Heart left ventricle (tissue), 16 donors: Measurements from ENCODE around the gene PHACTR3. TPM values are rescaled to one million over a fixed set of nuclear protein-coding genes. Genes with fewer than 3 reads are reported as not detected.

Experiments
- ATAC-seq, 4 donors: fragments of 200-7000 bp; cut with Tn5 transposase; one replicate each; pipeline ENCODE4 v1.9.1; 2020 to 2022; ENCODE audit warnings: moderate library complexity in 4 of 4, mild to moderate bottlenecking in 3 of 4, moderate number of reproducible peaks in 1 of 4
- DNase-seq, 5 donors: peaks; one replicate each; pipeline ENCODE4 v3.0.0-alpha.2; 2020
- H3K27ac ChIP-seq, 12 donors: fragments of 200-600 bp; sonication (generic) in 4 of 12; one replicate each; pipeline versions ENCODE4 v1.5.0 to v1.8.0; 2016 to 2022; ENCODE audit warnings: mild to moderate bottlenecking in 2 of 12
- H3K27me3 ChIP-seq, 9 donors: fragments of 200-600 bp; sonication (generic) in 2 of 9; one replicate each; pipeline versions ENCODE4 v1.5.1 to v1.8.0; 2016 to 2022; ENCODE audit warnings: mild to moderate bottlenecking in 3 of 9
- H3K36me3 ChIP-seq, 9 donors: fragments of 200-600 bp; sonication (generic) in 2 of 9; one replicate each; pipeline versions ENCODE4 v1.5.0 to v1.8.0; 2018 to 2022; ENCODE audit warnings: mild to moderate bottlenecking in 2 of 9
- H3K4me1 ChIP-seq, 12 donors: fragments of 200-600 bp; sonication (generic) in 4 of 12; one replicate each; pipeline versions ENCODE4 v1.5.0 to v1.8.0; 2016 to 2022; ENCODE audit warnings: mild to moderate bottlenecking in 3 of 12
- H3K4me3 ChIP-seq, 12 donors: fragments of 200-600 bp; sonication (generic) in 4 of 12; one replicate each; pipeline versions ENCODE4 v1.5.0 to v1.8.0; 2017 to 2022; ENCODE audit warnings: mild to moderate bottlenecking in 9 of 12, moderate library complexity in 4 of 12
- H3K9me3 ChIP-seq, 12 donors: fragments of 200-600 bp; sonication (generic) in 4 of 12; one replicate each; pipeline versions ENCODE4 v1.5.0 to v1.8.0; 2016 to 2022; ENCODE audit warnings: mild to moderate bottlenecking in 1 of 12
- CTCF ChIP-seq, 12 donors: fragments of 200-600 bp; sonication (generic) in 4 of 12; IDR thresholded peaks; one replicate each; pipeline versions ENCODE4 v1.5.0 to v1.8.0; 2018 to 2022; ENCODE audit warnings: antibody characterized with exemption in 12 of 12, mild to moderate bottlenecking in 5 of 12
- POLR2A ChIP-seq, 2 donors: fragments of 450-650 bp; IDR thresholded peaks; one replicate each; pipeline ENCODE4 v1.6.1; 2017; ENCODE audit warnings: antibody characterized with exemption in 2 of 2, mild to moderate bottlenecking in 2 of 2, moderate library complexity in 2 of 2
- WGBS, 4 donors: extraction: QIAGEN DNeasy Blood & Tissue Kit in 2 of 4; methylation state at CpG; one replicate each; pipeline versions ENCODE4 v1.1.5 to v1.1.7; 2013 to 2018; 5-methylcytosine and 5-hydroxymethylcytosine counted together
- intact Hi-C, 10 donors: fragments of 100-400 bp; cut with DNase I; formaldehyde crosslinking; loops; one replicate each; pipeline versions ENCODE4 v1.11.1 to v1.14.2; 2022
- polyA plus RNA-seq, 2 donors: library from polyadenylated mRNA; stranded (reverse); fragments of 200-250 nt; gene quantifications; one replicate each; pipeline ENCODE4 v1.2.3, GENCODE V29; 2013
- total RNA-seq, 9 donors: library from RNA; depleted of rRNA in 2 of 9; stranded (reverse); fragments of >200 nt in 2 of 9; fragmentation: NEBNext Ultra II Directional in 3 of 9; extraction: Animal tissue kit (Norgen Biotek cat#: 25700) in 3 of 9; gene quantifications; one replicate each; pipeline versions ENCODE4 v1.1.0 to v1.2.4, GENCODE V29; 2016 to 2023
- donor health status: ischemic (EF 13 %, LVEDD 7.1; RV severe dilation, severe dysfunction).
- donor health status: healthy with polysubstance abuse.
- donor health status: DM: no; HTN: yes; CAD: no.
- donor health status: DM: no; HTN: no; CAD: no.
- donor health status: ischemic (EF 25% LVEDD 6.9; RV normal size, moderate dysfunction).
- donor health status: ischemic (EF 25% LVEDD 5.7; RV mildly dilated, moderate dysfunction).
- donor health status: healthy.
- donor health status: DM: yes; HTN: yes; CAD: no.
- donor health status: ischemic (EF 35%, LVEDD 5.7; RV mildly dilated, moderate dysfunction).
- donor health status: nonischemic (EF 11% LVEDD 7.7; RV severe dilation, severe dysfunction).
- donor health status: DM: yes; HTN: yes; CAD: no.
- donor health status: PGD.
- donor health status: ischemic (EF 29% LVEDD 5.4; RV normal size, mild dysfunction).
- donor health status: nonischemic (EF 23%, LVEDD 6.1; RV moderate dilation, normal function).

Gene PHACTR3
- total and polyA plus RNA-seq, 11 donors: 0.19 to 14.6 (median 3.5) TPM

DNA sequence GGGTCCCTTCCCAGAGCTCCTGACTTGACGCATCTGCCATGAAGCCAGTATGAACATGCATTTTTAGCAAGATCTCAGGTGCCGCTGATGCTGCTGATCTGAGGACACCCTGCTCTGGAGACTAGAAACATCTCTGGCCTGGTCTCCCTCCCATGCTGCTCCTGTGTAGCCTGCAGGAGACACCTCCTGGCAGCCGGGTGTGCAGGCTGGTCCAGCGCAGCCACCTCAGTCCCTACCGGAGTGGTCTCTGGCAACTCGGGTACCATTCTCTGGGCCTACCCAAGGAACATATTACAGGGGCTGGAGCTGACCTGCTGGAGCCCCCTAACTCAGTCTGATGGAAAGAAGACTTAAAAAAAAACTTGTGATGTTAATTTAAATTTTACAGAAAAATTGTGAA lies 20.1 kb downstream of the PHACTR3 start:
- ATAC-seq: no peak
- 89 to 92% (median 92%) methylated on average over 5 to 6 of the region's 6 CpGs for WGBS, 4 donors
- Histone ChIP-seq H3K9me3 (no peaks in the 10 kb centered on the region), H3K27ac (no peak overlapping the region), H3K4me3 (no peak overlapping the region), H3K36me3 (no peaks in the 10 kb centered on the region), H3K27me3 (peaks cover 0 to 8% (median 0%) of the 10 kb centered on the region in 9 donors), H3K4me1 (no peaks in the 10 kb centered on the region)
- intact Hi-C loops: no loop called here
- TF ChIP-seq CTCF (IDR thresholded peaks at IDR 0.05) (no peak), POLR2A (IDR thresholded peaks at IDR 0.05) (no peak)
- no peak for DNase-seq

DNA sequence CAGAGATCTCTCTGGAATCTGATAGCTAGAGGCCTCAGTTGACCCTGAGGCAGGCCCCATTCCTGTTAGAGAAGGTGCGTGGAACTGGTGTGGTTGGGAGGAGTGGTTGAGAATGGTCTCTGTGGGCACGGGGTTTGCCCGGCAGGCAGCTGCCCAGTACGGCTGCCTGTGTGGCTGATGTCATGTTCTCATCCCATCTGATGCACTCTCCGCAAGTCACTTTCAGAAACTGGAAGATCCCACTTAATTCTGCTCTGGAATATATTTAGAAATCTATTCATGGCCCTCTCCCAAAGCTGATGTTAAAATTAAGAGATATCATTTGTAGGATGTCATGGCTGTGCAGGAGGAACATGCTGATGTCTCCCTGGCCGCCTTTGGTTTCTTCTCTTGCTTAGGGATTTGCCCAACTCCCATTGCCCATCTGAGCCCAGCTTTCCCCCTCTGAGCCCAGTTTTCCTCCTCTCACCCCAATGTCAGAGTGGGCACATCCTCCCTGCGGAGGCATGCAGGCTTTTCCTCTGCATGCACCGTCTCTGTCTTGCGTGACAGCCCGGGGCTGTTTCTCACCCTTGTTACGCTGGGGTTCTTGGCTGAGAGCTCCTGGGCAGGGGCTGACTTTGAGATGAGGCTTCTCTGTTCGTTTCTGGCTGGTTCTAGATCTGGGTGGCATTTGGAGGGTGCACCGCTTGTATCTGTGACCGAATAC lies 21.0 kb downstream of the PHACTR3 start:
- Histone ChIP-seq H3K36me3 (no peaks in the 10 kb centered on the region), H3K9me3 (no peaks in the 10 kb centered on the region), H3K4me1 (no peaks in the 10 kb centered on the region), H3K4me3 (no peak overlapping the region), H3K27me3 (peaks cover 0 to 11% (median 0%) of the 10 kb centered on the region in 9 donors), H3K27ac (no peak overlapping the region)
- ATAC-seq: no peak
- TF ChIP-seq POLR2A (IDR thresholded peaks at IDR 0.05) (no peak), CTCF (IDR thresholded peaks at IDR 0.05) (no peak)
- intact Hi-C loops: no loop called here
- 82 to 84% (median 84%) methylated on average over 14 of the region's 14 CpGs for WGBS, 4 donors
- no peak for DNase-seq

DNA sequence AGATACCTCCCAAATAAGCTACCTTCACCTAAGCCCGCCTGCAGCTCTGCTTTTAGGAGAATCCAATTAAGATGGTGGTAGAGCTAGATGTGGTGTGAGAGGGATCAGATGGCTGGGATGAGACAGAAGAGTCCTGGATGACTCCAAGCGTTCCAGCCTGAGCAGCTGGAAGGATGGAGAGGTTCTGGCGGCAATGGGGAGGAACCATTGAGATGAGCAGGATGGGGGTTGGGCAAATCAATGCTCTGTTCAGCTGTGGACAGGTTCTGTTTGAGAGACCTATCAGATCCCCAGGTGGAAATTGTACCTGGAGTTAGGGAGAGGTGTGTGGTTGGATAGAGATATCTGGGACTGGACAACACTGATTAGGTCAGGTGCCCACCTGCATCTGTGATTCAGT lies 23.0 kb downstream of the PHACTR3 start:
- ATAC-seq (no peak), DNase-seq (no peak)
- H3K27me3 ChIP-seq: peaks cover 0 to 15% (median 0%) of the 10 kb centered on the region in 9 donors
- no peak overlapping the region for H3K4me3 ChIP-seq
- no peaks in the 10 kb centered on the region for H3K4me1 ChIP-seq
- TF ChIP-seq POLR2A (IDR thresholded peaks at IDR 0.05) (no peak), CTCF (IDR thresholded peaks at IDR 0.05) (no peak)
- WGBS, 4 donors: 73 to 84% (median 81%) methylated on average over 3 of the region's 3 CpGs
- no peaks in the 10 kb centered on the region for H3K9me3 ChIP-seq
- no peaks in the 10 kb centered on the region for H3K36me3 ChIP-seq
- intact Hi-C loops: no loop called here
- H3K27ac ChIP-seq: no peak overlapping the region

DNA sequence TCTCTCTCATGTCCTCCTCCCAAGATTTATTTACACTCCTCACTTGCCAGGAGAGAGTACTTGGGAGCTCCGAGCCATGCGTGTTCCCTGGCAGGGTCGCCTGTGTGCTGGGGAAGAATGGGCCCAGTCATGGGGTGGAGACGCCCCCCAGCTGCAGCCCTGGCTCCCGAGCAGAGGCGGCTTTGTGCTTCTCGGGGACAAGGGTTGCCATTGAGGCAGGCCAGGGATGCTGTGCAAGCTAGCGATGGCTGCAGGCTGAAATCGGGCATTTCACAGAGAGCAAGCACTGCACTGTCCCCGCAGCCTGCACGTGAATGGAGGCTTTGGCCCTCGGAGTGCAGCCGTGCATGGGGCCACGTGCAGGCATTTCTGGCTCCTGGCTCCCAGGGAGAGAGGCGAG lies 23.8 kb downstream of the PHACTR3 start:
- intact Hi-C loops: no loop called here
- H3K27me3 ChIP-seq: peaks cover 0 to 15% (median 0%) of the 10 kb centered on the region in 9 donors
- DNase-seq: no peak

More for the DNA sequence above, 23.8 kb downstream of the PHACTR3 start:
- ATAC-seq: no peak
- no peaks in the 10 kb centered on the region for H3K36me3 ChIP-seq
- TF ChIP-seq CTCF (IDR thresholded peaks at IDR 0.05) (no peak), POLR2A (IDR thresholded peaks at IDR 0.05) (no peak)
- no peak overlapping the region for H3K4me3 ChIP-seq
- 62 to 86% (median 80%) methylated on average over 8 to 15 of the region's 15 CpGs for WGBS, 4 donors
- H3K9me3 ChIP-seq: no peaks in the 10 kb centered on the region
- H3K4me1 ChIP-seq: no peaks in the 10 kb centered on the region
- no peak overlapping the region for H3K27ac ChIP-seq
